Measurements from ENCODE around the gene DHCR24. TPM values are rescaled to one million over a fixed set of nuclear protein-coding genes. Genes with fewer than 3 reads are reported as not detected.

DHCR24 gene
- total and polyA plus RNA-seq, 2 of the 13 experiments (the other 11 are each of a cell fraction or from before 2014, with no cell fraction given), result 374 to 448 TPM

- TF ChIP-seq ZNF292 (CRISPR knock-in tag; IDR thresholded peaks at IDR 0.05; ENCODE audit: borderline replicate concordance, low read depth) (peak; percentile 63; the same call in 1 of the 2 replicates), SRSF1 (optimal IDR thresholded peaks at IDR 0.05; ENCODE audit: low read depth, low read length) (no peak), ZNF609 (CRISPR knock-in tag; IDR thresholded peaks at IDR 0.05; ENCODE audit: borderline replicate concordance) (peak; percentile 83; the same call in 1 of the 2 replicates), TRAFD1 (CRISPR knock-in tag; IDR thresholded peaks at IDR 0.05; ENCODE audit: borderline replicate concordance) (no peak), ZNF574 (CRISPR knock-in tag; IDR thresholded peaks at IDR 0.05) (no peak; the same call in 1 of the 2 replicates), ZNF607 (CRISPR knock-in tag; IDR thresholded peaks at IDR 0.05; ENCODE audit: borderline replicate concordance) (no peak), IRF1 (CRISPR knock-in tag; IDR thresholded peaks at IDR 0.05; ENCODE audit: low read depth) (no peak), EEA1 (CRISPR knock-in tag; IDR thresholded peaks at IDR 0.05; ENCODE audit: borderline replicate concordance) (0 out of 2 replicates have a peak, but pooled peaks have one; percentile 12), NRL (CRISPR knock-in tag; IDR thresholded peaks at IDR 0.05; ENCODE audit: borderline replicate concordance) (0 out of 2 replicates have a peak, but pooled peaks have one; percentile 55), ZNF280D (CRISPR knock-in tag; IDR thresholded peaks at IDR 0.05) (no peak)
Measured at GRCh38 chr1:54865238-54866073, 21.5 kb downstream of the DHCR24 start (continued).

Data from HepG2 (cell line).